SU-DHL-6 (cell line): ENCODE measurements around the gene HMCN2.

ENCODE experiments used
- EZH2phosphoT487 ChIP-seq: fragments of 200-600 bp; sonication (generic), shearing (Covaris generic); conservative IDR thresholded peaks from 2 replicates; pipeline ENCODE4 v1.6.1; 2018; ENCODE audit warnings: mild to moderate bottlenecking, antibody characterized with exemption, low read length, moderate library complexity, mixed read lengths
- TF ChIP-seq, protein P1 (sequence below): fragments of 200-600 bp; sonication (generic); IDR thresholded peaks from one replicate; pipeline ENCODE4 v1.5.1; 2017; ENCODE audit warnings: antibody characterized with exemption, mild to moderate bottlenecking, low read length, moderate library complexity; ENCODE audit not compliant: insufficient read depth, poor library complexity, severe bottlenecking

DNA sequence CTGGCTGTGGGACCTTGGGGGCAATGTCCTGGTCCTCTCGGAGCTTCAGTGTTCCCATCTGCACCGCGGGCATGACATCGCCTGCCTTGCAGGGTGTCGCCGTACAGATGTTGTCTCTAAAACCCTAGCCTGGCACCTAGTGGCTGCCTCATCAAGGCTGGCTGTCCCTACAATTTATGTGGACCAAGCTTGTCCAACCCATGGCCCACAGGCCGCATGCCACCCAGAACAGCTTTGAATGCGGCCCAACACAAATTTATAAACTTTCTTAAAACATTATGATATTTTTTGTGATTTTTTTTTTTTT lies 160.9 kb downstream of the HMCN2 start:
- TF ChIP-seq, protein P1, sequence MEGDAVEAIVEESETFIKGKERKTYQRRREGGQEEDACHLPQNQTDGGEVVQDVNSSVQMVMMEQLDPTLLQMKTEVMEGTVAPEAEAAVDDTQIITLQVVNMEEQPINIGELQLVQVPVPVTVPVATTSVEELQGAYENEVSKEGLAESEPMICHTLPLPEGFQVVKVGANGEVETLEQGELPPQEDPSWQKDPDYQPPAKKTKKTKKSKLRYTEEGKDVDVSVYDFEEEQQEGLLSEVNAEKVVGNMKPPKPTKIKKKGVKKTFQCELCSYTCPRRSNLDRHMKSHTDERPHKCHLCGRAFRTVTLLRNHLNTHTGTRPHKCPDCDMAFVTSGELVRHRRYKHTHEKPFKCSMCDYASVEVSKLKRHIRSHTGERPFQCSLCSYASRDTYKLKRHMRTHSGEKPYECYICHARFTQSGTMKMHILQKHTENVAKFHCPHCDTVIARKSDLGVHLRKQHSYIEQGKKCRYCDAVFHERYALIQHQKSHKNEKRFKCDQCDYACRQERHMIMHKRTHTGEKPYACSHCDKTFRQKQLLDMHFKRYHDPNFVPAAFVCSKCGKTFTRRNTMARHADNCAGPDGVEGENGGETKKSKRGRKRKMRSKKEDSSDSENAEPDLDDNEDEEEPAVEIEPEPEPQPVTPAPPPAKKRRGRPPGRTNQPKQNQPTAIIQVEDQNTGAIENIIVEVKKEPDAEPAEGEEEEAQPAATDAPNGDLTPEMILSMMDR, result no peak
- TF ChIP-seq EZH2phosphoT487, result no peak
